HG03558 (cell line): ENCODE results near the gene RBM46.
"Not testable (repeated sequence)": the region's sequence is repeated elsewhere in the genome, so short reads cannot be mapped to it uniquely, and the experiment has no call there.

Experiments
- ATAC-seq: cut with Tn5 transposase; IDR thresholded peaks from one replicate; pipeline ENCODE4 v1.9.1; 2021; ENCODE audit warnings: moderate number of reproducible peaks; ENCODE audit not compliant: unreplicated experiment; ENCODE audit errors: extremely low read depth

Gene RBM46

DNA sequence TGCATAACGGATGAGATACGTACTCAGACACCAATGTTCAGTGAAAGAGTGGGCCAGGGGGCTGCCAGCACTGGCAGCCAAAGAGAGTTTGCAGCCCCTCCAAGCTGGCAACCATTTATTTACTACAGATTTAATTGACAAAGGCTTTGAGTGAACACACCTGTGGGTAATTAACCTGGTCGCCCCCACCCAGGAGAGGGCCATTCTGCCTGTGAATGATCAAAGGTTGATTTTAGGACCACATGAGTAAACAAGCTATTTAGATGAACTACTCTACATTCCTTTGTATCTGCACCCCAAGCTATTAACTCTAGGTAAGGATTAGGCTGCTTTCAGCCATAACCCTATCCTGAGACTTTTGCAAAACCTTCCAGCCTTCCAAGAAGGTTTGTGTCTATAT, 55.0 kb downstream of the RBM46 start:
- no peak for ATAC-seq

DNA sequence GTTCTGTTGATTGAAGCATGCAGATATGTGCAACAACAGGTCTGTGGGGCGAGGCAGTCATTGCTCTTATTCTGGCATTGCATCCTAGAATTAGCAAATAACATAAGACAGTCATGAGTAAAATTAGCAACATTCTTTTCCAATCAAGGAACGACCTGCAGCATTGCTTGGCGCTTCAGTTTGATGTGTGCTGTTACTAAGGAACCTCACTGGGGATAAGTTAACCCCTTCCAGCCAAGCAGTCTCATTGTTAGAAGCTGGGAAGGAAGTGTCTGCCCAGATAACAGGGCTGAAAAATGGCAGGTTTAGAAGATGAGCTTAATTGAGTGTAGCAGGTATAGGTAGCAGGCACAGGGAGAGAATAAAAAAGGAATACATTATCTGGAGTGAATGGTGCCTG, 55.4 kb downstream of the RBM46 start:
- no peak for ATAC-seq

DNA sequence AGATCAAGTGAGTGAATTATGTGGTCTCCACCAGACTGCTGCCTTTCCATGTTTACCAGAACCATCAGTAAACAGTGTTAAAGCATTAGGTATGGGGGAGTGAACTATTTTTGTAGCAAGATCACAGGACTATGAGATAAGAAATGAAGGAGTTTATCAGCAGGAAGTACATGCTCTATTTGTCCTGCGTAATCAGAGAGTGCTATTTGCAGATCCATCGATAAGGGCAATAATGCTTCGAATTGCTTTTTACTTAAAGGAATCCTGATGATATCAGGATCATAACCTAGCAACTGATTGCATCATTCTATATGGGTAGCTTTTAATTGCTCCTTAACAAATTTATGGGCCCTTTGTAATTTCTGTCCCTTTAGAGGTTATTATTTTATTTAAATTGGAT, 57.1 kb downstream of the RBM46 start:
- ATAC-seq: no peak

DNA sequence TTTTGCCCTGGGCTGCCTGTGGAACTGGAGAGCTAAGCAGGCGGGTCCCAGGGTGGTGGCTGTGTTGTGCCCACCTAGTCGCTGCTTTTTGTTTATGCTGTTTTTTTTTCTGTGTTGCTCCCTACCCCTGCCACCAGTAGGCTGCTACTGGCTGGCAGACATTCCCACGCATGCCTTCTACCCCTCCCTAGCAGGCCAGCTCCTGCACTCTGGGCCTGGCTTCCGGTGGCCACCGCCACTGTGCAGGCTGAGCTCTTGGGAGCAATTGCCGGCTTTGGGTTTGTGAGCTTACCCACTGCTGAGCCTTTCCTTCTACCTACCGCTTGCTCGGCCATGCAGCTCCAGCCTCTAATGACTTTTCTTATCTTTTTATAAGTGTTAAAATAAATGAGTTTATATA, 57.6 kb downstream of the RBM46 start:
- ATAC-seq: no peak

DNA sequence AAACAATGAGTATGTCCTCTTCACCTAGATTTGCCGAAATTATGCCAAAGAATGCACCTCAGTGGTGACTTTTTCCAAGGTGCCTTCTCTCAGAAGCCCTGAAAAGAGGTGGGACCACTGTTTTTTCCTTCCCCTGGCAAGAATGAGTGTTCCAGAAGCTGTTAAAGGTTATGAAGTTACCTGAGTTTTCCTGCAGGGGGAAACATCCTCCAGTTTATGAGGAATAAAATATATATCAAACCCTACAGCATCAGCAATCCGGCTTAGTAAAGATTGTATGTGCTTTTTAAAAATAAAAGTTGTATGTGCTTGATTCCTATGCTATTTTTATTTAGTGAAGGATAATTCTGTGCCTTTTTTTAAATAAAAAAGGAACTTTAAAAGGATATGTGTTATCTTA, 73.3 kb downstream of the RBM46 start:
- ATAC-seq: no peak

DNA sequence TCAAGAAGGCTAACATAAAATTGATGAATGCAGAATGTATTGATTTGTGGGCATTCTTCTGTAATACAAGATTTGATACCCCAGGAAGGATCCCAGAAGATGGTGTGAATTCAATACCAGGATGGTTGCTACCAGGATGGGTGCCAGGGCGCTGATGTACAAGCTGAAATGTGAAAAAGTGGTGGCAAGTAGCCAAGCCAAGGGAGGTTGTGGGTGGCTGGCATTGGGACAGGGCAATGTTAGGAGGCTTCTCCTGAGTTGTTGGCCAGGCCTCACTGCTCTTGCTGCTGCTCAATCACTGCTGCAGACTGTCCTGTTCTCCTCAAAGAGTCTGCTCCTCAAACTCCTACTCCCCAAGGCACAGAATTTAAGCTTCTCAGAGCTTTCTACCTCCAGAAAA, 77.1 kb downstream of the RBM46 start:
- no peak for ATAC-seq

DNA sequence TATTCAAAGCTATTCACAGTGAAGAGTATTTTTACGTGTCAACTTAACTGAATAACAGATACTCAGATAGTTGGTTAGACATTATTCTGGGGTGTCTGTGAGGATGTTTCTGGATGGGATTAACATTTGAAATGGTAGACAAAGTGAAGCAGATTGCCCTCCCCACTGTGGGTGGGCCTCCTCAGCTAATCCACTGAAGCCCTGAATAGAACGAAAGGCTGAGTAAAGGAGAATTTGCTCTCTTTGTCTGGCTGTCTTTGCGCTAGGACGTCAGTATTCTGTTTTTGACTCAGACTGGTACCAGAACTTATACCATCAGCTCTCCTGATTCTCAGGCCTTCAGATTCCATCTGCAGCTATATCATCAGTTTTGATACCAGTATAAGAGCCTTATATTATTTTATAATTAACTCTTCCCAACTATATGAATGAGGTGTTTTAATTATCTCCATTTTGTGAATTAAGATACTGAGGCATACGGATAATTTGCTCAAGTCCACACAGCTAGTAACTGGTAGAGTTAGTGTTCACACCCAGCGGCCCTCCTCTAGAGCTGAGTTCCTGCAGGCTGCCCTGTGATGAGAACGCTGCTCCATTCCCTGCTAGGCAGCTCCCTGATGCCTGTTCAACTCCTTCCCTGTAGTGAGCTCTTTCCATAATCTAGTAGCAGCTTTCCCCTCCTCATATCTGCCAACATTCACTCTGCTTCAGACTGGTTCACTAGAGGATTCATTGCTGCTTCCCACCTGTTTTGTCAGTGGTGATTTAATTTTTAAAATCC, 87.5 kb downstream of the RBM46 start:
- no peak for ATAC-seq

DNA sequence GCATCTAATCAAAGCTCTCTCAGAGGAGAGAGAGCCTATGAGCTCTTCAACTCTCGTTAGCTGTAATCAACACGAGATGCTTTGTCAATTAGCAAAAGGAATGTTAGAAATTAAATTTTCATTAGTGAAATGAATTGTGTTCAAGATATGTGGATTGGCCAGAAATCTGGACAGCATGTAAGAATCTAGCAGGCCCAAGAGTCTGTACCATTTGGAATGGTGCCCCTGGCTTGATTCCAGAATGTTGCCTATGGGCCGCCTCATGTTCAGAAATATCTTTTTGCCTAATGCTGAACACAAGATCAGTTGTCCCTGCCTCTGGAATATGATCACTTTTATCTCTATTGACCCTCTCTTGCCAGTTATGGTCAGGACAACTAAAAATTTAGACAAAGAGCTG, 88.2 kb downstream of the RBM46 start:
- ATAC-seq: no peak

DNA sequence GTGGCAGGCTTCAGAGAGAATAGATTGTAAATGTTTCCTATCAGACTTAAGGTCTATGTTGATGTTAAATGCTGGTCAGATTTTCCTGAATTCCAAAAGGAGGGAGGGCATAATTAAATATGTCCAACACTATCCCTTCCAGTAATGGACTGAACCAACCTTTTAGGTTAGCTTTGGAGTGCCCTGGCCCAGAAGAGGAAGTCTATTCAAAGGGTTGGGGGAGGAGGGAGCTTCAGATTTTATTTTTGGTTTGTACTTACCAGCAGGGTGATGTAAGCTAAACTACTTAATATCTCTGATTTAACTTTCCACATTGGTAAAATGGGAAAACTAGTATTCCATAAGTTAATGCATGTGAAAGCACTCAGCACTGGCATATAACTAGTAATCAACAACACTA, 91.1 kb downstream of the RBM46 start:
- no peak for ATAC-seq

DNA sequence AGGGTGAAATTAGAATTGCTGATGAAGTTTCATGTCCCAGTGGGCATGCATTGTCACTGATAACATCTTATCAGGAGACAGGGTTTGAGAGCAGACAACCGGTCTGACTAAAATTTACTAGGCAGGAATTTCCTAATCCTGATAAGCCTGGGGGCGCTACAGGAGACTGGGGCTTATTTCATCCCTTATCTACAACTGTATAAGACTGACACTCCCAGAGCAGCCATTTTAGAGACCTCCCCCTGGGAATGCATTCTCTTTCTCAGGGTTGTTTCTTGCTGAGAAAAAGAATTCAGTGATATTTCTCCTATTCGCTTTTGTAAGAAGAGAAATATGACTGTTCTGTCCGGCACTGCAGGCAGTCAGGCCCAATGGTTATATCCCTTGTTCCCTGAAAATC, 93.0 kb downstream of the RBM46 start:
- not testable (repeated sequence) for ATAC-seq

DNA sequence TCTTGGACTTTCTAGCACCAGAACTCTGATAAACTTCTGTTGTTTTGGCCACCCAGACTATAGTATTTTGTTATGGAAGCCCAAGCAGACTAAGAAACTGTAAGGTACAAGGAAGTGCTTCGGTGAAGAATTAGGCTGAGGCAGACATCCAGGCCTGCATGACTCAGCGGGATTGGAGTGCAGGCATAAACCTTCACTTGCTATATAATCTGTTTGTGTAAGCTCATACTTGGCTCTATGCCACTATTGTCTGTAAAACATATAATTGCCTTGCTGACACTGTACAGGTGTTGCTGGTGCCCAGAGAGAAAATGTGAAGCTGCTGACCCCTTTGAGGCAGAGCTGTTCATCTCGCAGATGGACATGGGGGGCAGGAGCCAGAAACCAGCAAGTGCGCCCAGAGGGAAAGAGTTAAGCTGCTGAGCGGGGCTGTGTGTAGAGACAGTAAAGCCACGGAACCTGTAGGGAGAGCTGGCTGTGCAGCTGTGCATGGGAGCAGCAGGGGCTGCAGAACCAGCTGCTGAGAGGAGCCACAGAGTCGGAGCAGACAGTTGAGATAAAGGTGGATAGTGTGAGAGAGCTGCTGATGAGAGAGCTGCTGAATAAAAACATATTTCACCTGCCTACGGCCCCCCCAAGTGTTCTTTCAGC, 96.2 kb downstream of the RBM46 start:
- ATAC-seq: no peak
